8988T (cell line): Measurements from ENCODE around the gene CLEC4G.

Source experiments
- DNase-seq: peaks from one replicate; pipeline ENCODE4 v3.0.0; 2011

The CLEC4G gene

GRCh38 chr19:7691497-7691896 is 40.4 kb downstream of the CLEC4G start:
- DNase-seq, result no peak

GRCh38 chr19:7690779-7691258 is 41.1 kb downstream of the CLEC4G start:
- DNase-seq, result no peak

DNA sequence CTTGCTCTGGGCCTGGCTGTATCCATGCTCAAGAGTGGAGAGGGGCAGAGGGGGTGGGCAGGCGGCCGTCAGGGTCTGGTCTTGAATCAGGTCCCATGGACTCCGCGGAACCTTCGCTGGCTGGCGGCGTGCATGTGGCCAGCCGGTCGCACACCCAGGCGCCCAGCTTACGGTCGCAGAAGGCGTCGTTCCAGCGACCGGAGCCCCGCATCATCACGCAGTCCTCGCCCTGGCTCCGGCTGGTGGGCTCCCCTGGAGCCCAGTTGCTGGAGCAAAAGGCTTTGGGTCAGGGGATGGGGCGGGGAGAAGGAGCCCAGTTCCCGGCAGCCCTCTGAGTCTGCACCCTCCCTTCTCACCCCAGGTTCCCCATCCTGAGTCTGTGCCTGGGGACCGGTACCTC is 42.7 kb downstream of the CLEC4G start:
- DNase-seq, result no peak

DNA sequence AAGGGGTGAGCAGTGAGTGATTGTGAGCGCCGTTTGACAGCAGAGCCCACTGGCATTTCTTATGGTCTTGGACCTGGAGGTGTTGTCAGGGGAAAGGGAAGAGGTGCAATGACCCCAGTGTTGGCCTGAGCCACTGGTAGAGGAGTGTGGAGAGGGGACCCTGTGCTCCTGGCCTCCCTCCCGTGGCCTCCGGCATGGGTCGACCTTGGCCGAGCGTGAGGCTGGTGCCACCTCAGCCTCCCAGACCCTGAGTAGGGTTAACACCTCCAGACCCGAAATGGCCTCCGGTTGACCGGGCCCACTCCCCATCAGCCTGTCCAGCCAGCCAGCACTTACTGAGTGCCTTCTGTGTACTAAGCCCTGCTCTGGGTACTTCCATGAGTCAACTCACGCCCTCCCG is 44.7 kb downstream of the CLEC4G start:
- DNase-seq, result no peak

- DNase-seq, result no peak
Observed at GRCh38 chr19:7685546-7686445, 46.1 kb downstream of the CLEC4G start.

GRCh38 chr19:7682175-7682855 is 49.6 kb downstream of the CLEC4G start:
- no peak for DNase-seq

GRCh38 chr19:7681340-7682174 is 50.4 kb downstream of the CLEC4G start:
- DNase-seq, result peak; percentile 94

DNA sequence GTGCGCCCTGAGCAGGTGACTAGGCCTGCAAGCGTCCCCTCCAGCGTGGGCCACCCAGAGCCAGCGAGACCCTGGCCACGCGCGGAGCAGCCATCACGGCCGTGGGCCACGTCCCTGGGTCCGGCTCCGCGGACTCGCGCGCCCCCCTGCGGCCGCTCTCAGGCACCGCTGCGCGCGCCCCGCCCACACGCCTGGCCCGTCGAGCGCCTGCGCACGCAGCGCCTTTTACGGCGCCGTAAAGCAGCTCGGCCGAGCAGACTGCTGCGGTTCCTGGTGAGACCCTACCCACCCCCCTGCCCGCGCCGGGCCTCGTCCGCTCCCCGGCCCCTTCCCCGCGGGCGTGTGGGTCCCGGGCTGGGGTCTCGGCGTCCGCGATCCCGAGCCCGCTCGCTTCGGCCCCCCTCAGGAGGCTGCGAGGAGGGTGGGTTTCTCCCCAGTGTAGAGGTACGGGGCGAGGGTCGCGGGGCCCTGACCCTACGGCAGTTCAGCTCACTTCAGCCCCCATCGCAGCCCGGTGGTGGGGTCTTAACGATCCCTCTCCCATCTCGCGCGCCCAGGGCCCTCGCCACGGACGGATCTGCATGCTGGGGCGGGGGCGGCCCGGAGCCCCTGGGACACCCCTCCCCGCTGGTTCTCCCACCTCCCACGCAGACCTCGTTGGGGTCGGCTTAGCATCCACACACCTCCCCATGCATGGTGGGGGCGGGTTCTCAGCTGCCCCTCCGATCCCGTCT is 51.1 kb downstream of the CLEC4G start, which contains the start of gene TRAPPC5:
Gene TRAPPC5, plus strand, starts transcription at position 228 of the 734 bp plus-strand sequence. CDS start 1,421 bp downstream, outside the sequence.
- peak; percentile 88 for DNase-seq

- no peak for DNase-seq
Observed at GRCh38 chr19:7679771-7680605, 51.9 kb downstream of the CLEC4G start.

DNA sequence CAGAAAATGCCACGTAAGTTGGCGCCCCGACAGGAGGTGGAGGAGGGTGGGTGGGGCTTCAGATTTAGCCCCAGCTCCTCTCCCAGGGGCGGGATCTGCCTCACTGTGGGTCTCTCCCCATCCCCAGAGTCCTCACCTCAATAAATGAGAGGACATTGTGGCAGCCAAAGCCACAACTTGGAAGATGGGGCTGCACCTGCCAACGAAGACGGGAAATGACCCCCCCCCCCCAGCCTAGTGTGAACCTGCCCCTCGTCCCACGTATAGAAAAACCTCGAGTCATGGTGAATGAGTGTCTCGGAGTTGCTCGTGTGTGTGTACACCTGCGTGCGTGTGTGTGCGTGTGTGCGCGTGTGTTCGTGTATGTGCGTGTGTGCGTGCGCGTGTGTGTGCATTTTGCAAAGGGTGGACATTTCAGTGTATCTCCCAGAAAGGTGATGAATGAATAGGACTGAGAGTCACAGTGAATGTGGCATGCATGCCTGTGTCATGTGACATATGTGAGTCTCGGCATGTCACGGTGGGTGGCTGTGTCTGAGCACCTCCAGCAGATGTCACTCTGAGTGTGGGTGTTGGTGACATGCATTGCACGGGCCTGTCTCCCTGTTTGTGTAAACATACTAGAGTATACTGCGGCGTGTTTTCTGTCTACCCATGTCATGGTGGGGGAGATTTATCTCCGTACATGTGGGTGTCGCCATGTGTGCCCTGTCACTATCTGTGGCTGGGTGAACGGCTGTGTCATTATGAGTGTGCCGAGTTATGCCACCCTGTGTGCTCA is 52.7 kb downstream of the CLEC4G start:
- no peak for DNase-seq
